SJCRH30 (cell line): ENCODE results near the gene SPATA18. TPM values are rescaled to one million over a fixed set of nuclear protein-coding genes. Genes with fewer than 3 reads are reported as not detected.

ENCODE experiments used
- DNase-seq, 2 experiments: peaks; one replicate each; pipeline ENCODE4 v3.0.0-alpha.2; 2015 to 2020
- H3K27ac ChIP-seq: fragments of 250-450 bp; sonication (Bioruptor Pico); 2 replicates; pipeline ENCODE4 v1.5.1; 2020; ENCODE audit warnings: mild to moderate bottlenecking, moderate library complexity
- H3K27me3 ChIP-seq: fragments of 250-450 bp; sonication (Bioruptor Pico); 2 replicates; pipeline ENCODE4 v1.5.1; 2020; ENCODE audit warnings: mild to moderate bottlenecking, moderate library complexity
- H3K36me3 ChIP-seq: fragments of 250-450 bp; sonication (Bioruptor Pico); 2 replicates; pipeline ENCODE4 v1.5.1; 2020; ENCODE audit warnings: mild to moderate bottlenecking, moderate library complexity
- H3K4me1 ChIP-seq: fragments of 250-450 bp; sonication (Bioruptor Pico); 2 replicates; pipeline ENCODE4 v1.5.1; 2020; ENCODE audit warnings: mild to moderate bottlenecking, moderate library complexity
- H3K4me3 ChIP-seq: fragments of 250-450 bp; sonication (Bioruptor Pico); 2 replicates; pipeline ENCODE4 v1.5.1; 2020; ENCODE audit warnings: mild to moderate bottlenecking, moderate library complexity
- H3K9me3 ChIP-seq: fragments of 250-450 bp; sonication (Bioruptor Pico); replicated peaks from 2 replicates; pipeline ENCODE4 v1.5.1; 2020; ENCODE audit warnings: mild to moderate bottlenecking, moderate library complexity
- total RNA-seq: library from RNA; depleted of rRNA; stranded (reverse); fragments of >200 nt; shearing (Covaris generic); gene quantifications from 2 replicates; pipeline ENCODE4 v1.2.3, GENCODE V29; 2014; rRNA removed

The SPATA18 gene
- not detected in 2 replicates for total RNA-seq

DNA sequence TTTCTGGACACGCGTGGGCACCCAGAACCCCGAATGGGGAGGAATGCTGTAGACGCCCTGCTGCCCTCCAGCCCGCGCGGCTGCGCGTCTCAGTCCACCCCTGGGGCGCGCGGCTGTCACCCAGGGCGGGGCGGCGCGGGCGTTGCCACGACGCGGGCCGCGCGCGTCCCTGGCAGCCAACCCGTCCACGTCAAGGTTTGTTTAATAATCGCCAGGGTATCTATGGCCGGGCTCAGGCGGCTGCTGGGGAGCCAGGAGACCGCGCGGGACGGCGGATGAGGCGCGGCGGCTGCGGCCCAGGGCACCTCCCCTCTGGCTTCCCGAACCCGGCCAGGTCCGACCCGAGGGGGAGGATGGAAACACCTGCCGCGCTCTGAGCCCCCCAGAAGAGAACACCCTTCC lies at the start of gene SPATA18:
Gene SPATA18 (plus strand): TSS at position 92 of the 402 bp plus-strand sequence. CDS start 401 bp downstream, outside the sequence.
- Histone ChIP-seq H3K27me3 (no peaks in the 10 kb centered on the region), H3K9me3 (no peaks in the 10 kb centered on the region), H3K27ac (no peak within 1 kb of the TSS)

GRCh38 chr4:52001616-52002015 lies 49.5 kb upstream of the SPATA18 start:
- no peak for DNase-seq
- no peaks in the 10 kb centered on the region for H3K36me3 ChIP-seq

More for the DNA sequence above, at the start of gene SPATA18:
- Histone ChIP-seq H3K4me1 (no peaks in the 10 kb centered on the region), H3K4me3 (no peak within 1 kb of the TSS), H3K36me3 (no peaks in the 10 kb centered on the region)
- no peak for DNase-seq

GRCh38 chr4:52004414-52004813 lies 46.7 kb upstream of the SPATA18 start:
- no peak overlapping the region for H3K4me3 ChIP-seq
- no peaks in the 10 kb centered on the region for H3K9me3 ChIP-seq
- no peak for DNase-seq

More at GRCh38 chr4:52001616-52002015, 49.5 kb upstream of the SPATA18 start:
- no peaks in the 10 kb centered on the region for H3K9me3 ChIP-seq
- no peaks in the 10 kb centered on the region for H3K27me3 ChIP-seq
- H3K4me3 ChIP-seq = no peak overlapping the region
- 0 out of 2 replicates have a peak, but pooled peaks cover 7% of the 10 kb centered on the region for H3K4me1 ChIP-seq
- H3K27ac ChIP-seq = no peak overlapping the region

GRCh38 chr4:52005604-52006273 lies 45.4 kb upstream of the SPATA18 start:
- no peak overlapping the region for H3K27ac ChIP-seq
- no peak for DNase-seq
- H3K27me3 ChIP-seq = no peaks in the 10 kb centered on the region
- no peak overlapping the region for H3K4me3 ChIP-seq
- H3K36me3 ChIP-seq = no peaks in the 10 kb centered on the region
- no peaks in the 10 kb centered on the region for H3K9me3 ChIP-seq
- no peaks in the 10 kb centered on the region for H3K4me1 ChIP-seq

More at GRCh38 chr4:52004414-52004813, 46.7 kb upstream of the SPATA18 start:
- Histone ChIP-seq H3K27me3 (no peaks in the 10 kb centered on the region), H3K27ac (no peak overlapping the region), H3K36me3 (no peaks in the 10 kb centered on the region), H3K4me1 (no peaks in the 10 kb centered on the region)

DNA sequence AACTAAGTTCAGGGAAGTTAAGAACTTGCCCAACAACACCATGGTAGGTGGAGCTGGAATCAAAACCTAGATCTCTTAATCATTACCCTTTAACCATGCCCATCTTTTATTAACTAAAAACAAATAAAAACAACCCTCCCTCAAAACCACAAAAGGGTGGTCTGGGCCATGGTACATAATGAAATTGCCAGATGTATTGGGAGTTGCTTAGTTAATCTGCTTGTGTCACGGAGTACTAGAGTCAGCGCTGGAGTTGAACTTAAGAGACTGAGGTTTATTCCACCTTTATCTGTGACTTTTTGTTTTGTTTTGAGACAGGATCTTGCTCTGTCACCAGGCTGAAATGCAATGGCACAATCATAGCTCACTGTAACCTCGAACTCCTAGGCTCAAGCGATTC lies 44.2 kb upstream of the SPATA18 start:
- no peaks in the 10 kb centered on the region for H3K36me3 ChIP-seq
- DNase-seq = no peak
- H3K9me3 ChIP-seq = no peaks in the 10 kb centered on the region
- no peaks in the 10 kb centered on the region for H3K4me1 ChIP-seq
- no peak overlapping the region for H3K27ac ChIP-seq
- H3K27me3 ChIP-seq = no peaks in the 10 kb centered on the region
- H3K4me3 ChIP-seq = no peak overlapping the region

DNA sequence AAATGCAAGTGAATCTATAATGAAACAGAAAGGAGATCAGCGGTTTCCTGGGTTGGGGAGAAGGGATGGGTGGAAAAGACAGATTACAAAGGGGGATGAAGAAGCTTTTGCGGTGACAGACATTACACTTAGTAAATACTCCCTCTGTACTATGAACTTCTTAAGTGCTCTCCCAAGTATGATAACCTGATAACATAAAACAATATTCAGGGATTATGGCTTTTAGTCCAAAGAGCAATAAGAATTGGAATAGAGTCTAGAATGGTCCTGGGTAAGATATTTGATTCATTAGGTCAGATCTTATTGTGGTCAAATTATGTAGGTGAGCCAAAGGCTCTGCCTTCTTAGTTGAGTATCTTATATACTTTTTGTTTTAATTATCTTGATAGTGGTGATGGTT lies 40.1 kb upstream of the SPATA18 start:
- H3K27ac ChIP-seq = no peak overlapping the region
- H3K4me1 ChIP-seq = no peaks in the 10 kb centered on the region
- H3K4me3 ChIP-seq = no peak overlapping the region
- no peaks in the 10 kb centered on the region for H3K27me3 ChIP-seq
- H3K36me3 ChIP-seq = no peaks in the 10 kb centered on the region
- no peak for DNase-seq
- H3K9me3 ChIP-seq = no peaks in the 10 kb centered on the region

DNA sequence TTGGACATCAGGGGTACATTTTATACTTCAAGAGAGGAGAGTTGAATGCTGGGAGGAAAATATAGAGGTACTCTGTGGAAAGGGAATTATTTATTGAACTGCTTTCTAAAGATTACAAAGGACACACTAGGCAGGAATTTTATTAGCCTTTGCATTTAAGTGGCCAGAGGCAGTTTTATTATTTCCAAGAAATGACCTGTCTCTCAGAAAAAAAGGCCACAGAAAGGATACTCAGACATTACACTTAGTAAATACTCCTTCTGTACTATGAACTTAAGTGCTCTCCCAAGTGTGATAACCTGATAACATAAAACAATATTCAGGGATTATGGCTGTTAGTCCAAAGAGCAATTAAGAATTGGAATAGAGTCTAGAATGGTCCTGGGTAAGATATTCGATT lies 38.5 kb upstream of the SPATA18 start:
- no peak overlapping the region for H3K4me3 ChIP-seq
- no peak overlapping the region for H3K27ac ChIP-seq
- no peaks in the 10 kb centered on the region for H3K9me3 ChIP-seq
- no peak for DNase-seq
- no peaks in the 10 kb centered on the region for H3K36me3 ChIP-seq
- no peaks in the 10 kb centered on the region for H3K4me1 ChIP-seq
- no peaks in the 10 kb centered on the region for H3K27me3 ChIP-seq

- Histone ChIP-seq H3K27ac (no peak overlapping the region), H3K36me3 (peaks cover 3% of the 10 kb centered on the region; the same call in 1 of the 2 replicates), H3K4me3 (no peak overlapping the region), H3K27me3 (no peaks in the 10 kb centered on the region), H3K9me3 (no peaks in the 10 kb centered on the region), H3K4me1 (no peaks in the 10 kb centered on the region)
- DNase-seq = no peak
These were observed 36.2 kb upstream of the SPATA18 start for GRCh38 chr4:52014903-52015302.

DNA sequence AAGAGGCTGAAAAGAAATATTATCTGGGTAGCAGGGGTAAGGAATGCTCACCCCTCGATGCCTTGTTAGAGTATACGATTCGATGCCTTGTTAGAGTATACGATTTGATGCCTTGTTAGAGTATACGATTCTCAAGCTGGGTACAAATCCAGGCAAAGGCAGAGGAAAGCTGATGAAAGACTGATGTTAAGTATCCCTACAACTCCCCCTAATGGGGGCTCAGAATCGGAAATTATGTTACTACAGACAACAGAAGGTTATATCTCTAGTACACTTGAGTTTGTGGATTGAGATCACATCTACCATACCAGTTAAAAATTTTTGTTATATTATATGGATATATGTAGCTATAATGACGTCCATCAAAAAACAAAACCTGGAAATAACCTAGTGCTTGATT lies 35.7 kb upstream of the SPATA18 start:
- peak in 1 of 2 experiments; percentile 34 for DNase-seq
- Histone ChIP-seq H3K4me3 (no peak overlapping the region), H3K36me3 (peaks cover 3% of the 10 kb centered on the region; the same call in 1 of the 2 replicates), H3K9me3 (no peaks in the 10 kb centered on the region), H3K27ac (no peak overlapping the region), H3K4me1 (no peaks in the 10 kb centered on the region), H3K27me3 (no peaks in the 10 kb centered on the region)

DNA sequence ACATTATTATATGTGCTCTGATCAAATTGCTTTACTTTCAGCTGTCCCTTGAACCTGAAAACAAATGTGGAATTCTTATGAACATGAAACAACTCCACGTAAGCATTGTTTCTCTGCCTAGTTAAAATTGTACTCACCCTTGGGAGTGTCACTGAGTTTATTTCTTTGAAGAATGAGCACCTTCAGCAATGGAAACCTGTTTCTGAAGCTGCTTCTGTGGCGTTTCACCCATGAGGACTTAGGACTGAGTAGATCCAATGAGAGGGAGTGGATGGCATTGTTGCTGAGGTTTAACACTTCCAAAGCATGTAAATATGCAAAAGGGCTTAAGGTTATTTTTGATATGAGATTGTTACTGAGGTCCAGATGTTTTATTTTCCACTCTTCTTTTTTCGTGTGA lies 34.1 kb upstream of the SPATA18 start:
- no peaks in the 10 kb centered on the region for H3K9me3 ChIP-seq
- no peak overlapping the region for H3K27ac ChIP-seq
- H3K36me3 ChIP-seq = peaks cover 9% of the 10 kb centered on the region
- no peaks in the 10 kb centered on the region for H3K27me3 ChIP-seq
- no peaks in the 10 kb centered on the region for H3K4me1 ChIP-seq
- DNase-seq = no peak
- no peak overlapping the region for H3K4me3 ChIP-seq

- no peak overlapping the region for H3K27ac ChIP-seq
These were observed 33.3 kb upstream of the SPATA18 start for GRCh38 chr4:52017814-52018213.

DNA sequence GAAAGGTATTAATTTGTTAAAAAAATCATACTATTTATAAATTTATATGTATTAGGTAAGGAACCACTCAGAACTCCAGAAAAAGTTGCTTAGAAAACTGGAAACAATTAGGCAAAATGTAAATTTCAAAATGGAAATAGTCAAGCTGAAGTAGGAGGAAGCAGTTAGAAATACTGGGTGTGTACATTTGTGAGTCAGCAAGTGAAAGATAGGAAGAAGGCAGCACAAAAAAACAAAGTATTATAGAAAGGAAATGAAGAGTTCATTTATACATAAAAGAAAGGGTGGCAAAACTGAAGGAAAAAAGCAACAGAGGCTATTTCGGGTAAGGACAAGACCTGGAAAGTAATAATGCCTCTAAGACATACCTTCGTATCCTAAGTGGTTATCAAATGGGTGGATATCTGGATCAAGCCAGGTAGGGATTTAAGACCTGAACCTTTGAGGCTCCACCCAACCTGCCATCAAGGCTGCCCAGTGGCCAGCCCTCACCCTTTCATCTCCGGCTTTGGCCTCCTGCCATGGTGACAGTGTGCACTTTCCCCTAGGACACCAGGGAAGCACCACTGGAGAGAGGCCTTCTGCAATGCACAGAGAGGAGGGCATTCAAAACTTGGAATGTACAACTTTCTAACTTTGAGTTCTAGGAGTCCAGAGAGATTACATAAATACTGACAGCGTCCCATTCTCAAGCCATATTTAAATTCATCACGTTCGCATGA lies 31.0 kb upstream of the SPATA18 start, which contains the start of gene LRRC66:
Gene LRRC66 (minus strand): TSS at position 428 of the 722 bp plus-strand sequence. CDS start 2,750 bp downstream, outside the sequence.
- Histone ChIP-seq H3K36me3 (peaks cover 33% of the 10 kb centered on the region), H3K4me3 (no peak within 1 kb of the TSS), H3K27ac (no peak within 1 kb of the TSS), H3K9me3 (no peaks in the 10 kb centered on the region), H3K4me1 (no peaks in the 10 kb centered on the region), H3K27me3 (no peaks in the 10 kb centered on the region)
- peak in 1 of 2 experiments; percentile 15 for DNase-seq

More at GRCh38 chr4:52017814-52018213, 33.3 kb upstream of the SPATA18 start:
- Histone ChIP-seq H3K36me3 (peaks cover 13% of the 10 kb centered on the region), H3K4me3 (no peak overlapping the region), H3K9me3 (no peaks in the 10 kb centered on the region), H3K4me1 (no peaks in the 10 kb centered on the region), H3K27me3 (no peaks in the 10 kb centered on the region)
- no peak for DNase-seq

GRCh38 chr4:52028970-52029369 lies 22.1 kb upstream of the SPATA18 start:
- DNase-seq = no peak
- Histone ChIP-seq H3K27ac (no peak overlapping the region), H3K36me3 (peaks cover 59% of the 10 kb centered on the region), H3K27me3 (no peaks in the 10 kb centered on the region), H3K9me3 (no peaks in the 10 kb centered on the region), H3K4me3 (no peak overlapping the region), H3K4me1 (no peaks in the 10 kb centered on the region)

DNA sequence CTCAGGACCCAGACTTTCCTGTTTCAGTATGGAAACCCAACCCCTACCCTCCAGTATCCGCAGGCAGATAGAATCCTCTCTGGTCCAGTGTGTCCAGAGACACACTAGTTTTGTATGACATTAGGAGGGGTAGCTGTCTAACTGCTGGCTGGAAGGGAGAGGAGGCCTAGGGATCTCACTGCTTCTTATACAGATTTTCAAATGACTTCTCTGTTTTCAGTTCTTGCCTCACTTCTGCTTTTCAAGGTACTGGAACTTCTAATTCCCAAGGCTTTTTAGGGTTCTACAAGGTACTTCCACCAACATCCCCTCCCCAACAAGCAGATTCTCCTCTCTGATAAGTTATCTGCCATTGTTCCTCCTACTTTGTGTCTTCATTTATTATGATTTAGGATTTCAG lies 19.1 kb upstream of the SPATA18 start:
- H3K27me3 ChIP-seq = no peaks in the 10 kb centered on the region
- no peak for DNase-seq
- peaks cover 7% of the 10 kb centered on the region; the same call in 1 of the 2 replicates for H3K4me1 ChIP-seq
- peaks cover 46% of the 10 kb centered on the region for H3K36me3 ChIP-seq
- H3K4me3 ChIP-seq = no peak overlapping the region
- no peak overlapping the region for H3K27ac ChIP-seq
- H3K9me3 ChIP-seq = no peaks in the 10 kb centered on the region

GRCh38 chr4:52035190-52035589 lies 15.9 kb upstream of the SPATA18 start:
- DNase-seq = no peak
- Histone ChIP-seq H3K36me3 (peaks cover 24% of the 10 kb centered on the region), H3K4me3 (no peak overlapping the region), H3K27ac (no peak overlapping the region), H3K27me3 (no peaks in the 10 kb centered on the region), H3K4me1 (peaks cover 8% of the 10 kb centered on the region; the same call in 1 of the 2 replicates), H3K9me3 (no peaks in the 10 kb centered on the region)
